ENCODE data around the gene POLR3B.

- no peak for TF ChIP-seq CTCF (conservative IDR thresholded peaks at IDR 0.05 in 1 of 2, IDR thresholded peaks at IDR 0.05 in 1 of 2; ENCODE audit: low read depth in 1 of 2, low read length in 2 of 2)
- no peak for TF ChIP-seq EZH2 (IDR thresholded peaks at IDR 0.05; ENCODE audit: low read length, missing control alignments)
Observed at GRCh38 chr12:106311139-106311538, 46.4 kb upstream of the POLR3B start.
